Liver (tissue), 9 donors: ENCODE results near the gene CGNL1. TPM values are rescaled to one million over a fixed set of nuclear protein-coding genes. Genes with fewer than 3 reads are reported as not detected.

Experiments used
- DNase-seq: peaks from one replicate; pipeline ENCODE4 v3.0.0-alpha.2; 2017; ENCODE audit warnings: low spot score
- H3K27ac ChIP-seq, 2 donors: one replicate each; pipeline ENCODE4 v1.7.0; 2013; ENCODE audit warnings: inconsistent platforms in 2 of 2, low read length in 2 of 2, control low read depth in 1 of 2, low read depth in 1 of 2, mild to moderate bottlenecking in 1 of 2
- H3K27me3 ChIP-seq, 4 donors: one replicate each; pipeline versions ENCODE4 v1.6.1 to v1.7.0; 2013; ENCODE audit warnings: low read length in 3 of 4, inconsistent platforms in 1 of 4, mild to moderate bottlenecking in 1 of 4, moderate library complexity in 1 of 4; ENCODE audit not compliant: control insufficient read depth in 4 of 4, insufficient read depth in 4 of 4
- H3K36me3 ChIP-seq, 4 donors: one replicate each; pipeline versions ENCODE4 v1.6.1 to v1.7.0; 2013; ENCODE audit warnings: low read length in 3 of 4, mild to moderate bottlenecking in 3 of 4, low read depth in 1 of 4, moderate library complexity in 1 of 4; ENCODE audit not compliant: control insufficient read depth in 4 of 4, insufficient read depth in 3 of 4
- H3K4me1 ChIP-seq, 4 donors: one replicate each; pipeline versions ENCODE4 v1.6.1 to v1.7.0; 2013; ENCODE audit warnings: low read length in 3 of 4, mild to moderate bottlenecking in 3 of 4, moderate library complexity in 1 of 4; ENCODE audit not compliant: control insufficient read depth in 4 of 4, insufficient read depth in 4 of 4
- H3K4me3 ChIP-seq, 3 donors: one replicate each; pipeline versions ENCODE4 v1.6.1 to v1.7.0; 2013; ENCODE audit warnings: low read length in 3 of 3, control low read depth in 1 of 3, low read depth in 1 of 3, mild to moderate bottlenecking in 1 of 3
- H3K9ac ChIP-seq, 2 donors: one replicate each; pipeline ENCODE4 v1.7.0; 2013; ENCODE audit warnings: low read length in 2 of 2, mild to moderate bottlenecking in 2 of 2, moderate library complexity in 2 of 2, control low read depth in 1 of 2, low read depth in 1 of 2
- H3K9me3 ChIP-seq, 4 donors: one replicate each; pipeline versions ENCODE4 v1.6.1 to v1.7.0; 2013; ENCODE audit warnings: low read length in 3 of 4; ENCODE audit not compliant: control insufficient read depth in 4 of 4
- EGR1 ChIP-seq, 2 donors: IDR thresholded peaks; 2 replicates each; pipeline ENCODE4 v1.6.1; 2016 to 2018; ENCODE audit warnings: antibody characterized with exemption in 2 of 2, low read depth in 2 of 2
- FOXA1 ChIP-seq: IDR thresholded peaks from 2 replicates; pipeline ENCODE4 v1.6.1; 2016; ENCODE audit warnings: antibody characterized with exemption
- FOXA2 ChIP-seq: IDR thresholded peaks from 2 replicates; pipeline ENCODE4 v1.6.1; 2016; ENCODE audit warnings: antibody characterized with exemption
- GABPA ChIP-seq, 2 donors: IDR thresholded peaks in 1 of 2; conservative IDR thresholded peaks in 1 of 2; 2 replicates each; pipeline ENCODE4 v1.6.1; 2016; ENCODE audit warnings: antibody characterized with exemption in 2 of 2, mild to moderate bottlenecking in 1 of 2, moderate library complexity in 1 of 2
- HNF4G ChIP-seq: IDR thresholded peaks from 2 replicates; pipeline ENCODE4 v1.6.1; 2016; ENCODE audit warnings: antibody characterized with exemption
- JUND ChIP-seq, 2 donors: IDR thresholded peaks; 2 replicates each; pipeline ENCODE4 v1.6.1; 2016; ENCODE audit warnings: antibody characterized with exemption in 2 of 2
- MAX ChIP-seq: IDR thresholded peaks from 2 replicates; pipeline ENCODE4 v1.6.1; 2016; ENCODE audit warnings: antibody characterized with exemption
- NR2F2 ChIP-seq: IDR thresholded peaks from 2 replicates; pipeline ENCODE4 v1.6.1; 2016; ENCODE audit warnings: antibody characterized with exemption
- RAD21 ChIP-seq, 2 donors: IDR thresholded peaks; 2 replicates each; pipeline ENCODE4 v1.6.1; 2016; ENCODE audit warnings: antibody characterized with exemption in 2 of 2, mild to moderate bottlenecking in 2 of 2
- REST ChIP-seq: IDR thresholded peaks from 2 replicates; pipeline ENCODE4 v1.6.1; 2016; ENCODE audit warnings: antibody characterized with exemption, mild to moderate bottlenecking
- RXRA ChIP-seq, 2 donors: IDR thresholded peaks; 2 replicates each; pipeline ENCODE4 v1.6.1; 2017 to 2018; ENCODE audit warnings: antibody characterized with exemption in 2 of 2, mild to moderate bottlenecking in 1 of 2
- SP1 ChIP-seq: IDR thresholded peaks from 2 replicates; pipeline ENCODE4 v1.6.1; 2018; ENCODE audit warnings: antibody characterized with exemption, mild to moderate bottlenecking
- TAF1 ChIP-seq: conservative IDR thresholded peaks from 2 replicates; pipeline ENCODE4 v1.6.1; 2016; ENCODE audit warnings: antibody characterized with exemption, mild to moderate bottlenecking
- YY1 ChIP-seq: IDR thresholded peaks from 2 replicates; pipeline ENCODE4 v1.6.1; 2016; ENCODE audit warnings: antibody characterized with exemption, mild to moderate bottlenecking
- ZBTB33 ChIP-seq: IDR thresholded peaks from 2 replicates; pipeline ENCODE4 v1.6.1; 2016; ENCODE audit warnings: antibody characterized with exemption
- WGBS: extraction: QIAGEN DNeasy Blood & Tissue Kit; methylation state at CpG from one replicate; pipeline ENCODE4 v1.1.7; 2013; 5-methylcytosine and 5-hydroxymethylcytosine counted together
- polyA plus RNA-seq, 2 donors: library from polyadenylated mRNA; stranded (reverse) in 1 of 2; unstranded in 1 of 2; fragments of 200-250 nt in 1 of 2; fragments of >200 nt in 1 of 2; fragmentation: Nextera tagmentation in 1 of 2; extraction: Ambion mirVana in 1 of 2; gene quantifications; one replicate each; pipeline versions ENCODE4 v1.2.1 to v1.2.3, GENCODE V29; 2013 to 2015
- total RNA-seq, 2 donors: library from RNA; depleted of rRNA; stranded (reverse); fragments of >200 nt; gene quantifications; one replicate each; pipeline ENCODE4 v1.2.3, GENCODE V29; 2014
- TF ChIP-seq, protein P1 (sequence below): IDR thresholded peaks from 2 replicates; pipeline ENCODE4 v1.6.1; 2016; ENCODE audit warnings: antibody characterized with exemption
- TF ChIP-seq, protein P2 (sequence below): fragments of 150-350 bp; IDR thresholded peaks from 2 replicates; pipeline ENCODE4 v1.5.1; 2017; ENCODE audit warnings: improper control_type of control experiment, low read depth, low read length; ENCODE audit not compliant: missing input control
- donor health status: healthy.
- donor health status: healthy.
- donor health status: healthy.
- donor health status: healthy.
- donor health status: healthy.

The CGNL1 gene
- total and polyA plus RNA-seq, 4 donors: 12.0 to 31.9 (median 16.1) TPM

- peaks cover 6 to 76% (median 45%) of the 10 kb centered on the region in 4 donors for H3K36me3 ChIP-seq
- WGBS: 41% methylated on average over 4 of the region's 4 CpGs
- no peak for DNase-seq
- no peaks in the 10 kb centered on the region for H3K27me3 ChIP-seq
- H3K9me3 ChIP-seq: no peaks in the 10 kb centered on the region
- no peak overlapping the region for H3K9ac ChIP-seq
- no peaks in the 10 kb centered on the region for H3K4me1 ChIP-seq
- TF ChIP-seq JUND (IDR thresholded peaks at IDR 0.05): no peak
- TF ChIP-seq RXRA (IDR thresholded peaks at IDR 0.05): no peak
- no peak overlapping the region for H3K27ac ChIP-seq
- no peak overlapping the region for H3K4me3 ChIP-seq
These were observed 166.2 kb downstream of the CGNL1 start for GRCh38 chr15:57542505-57542817.

- H3K36me3 ChIP-seq: peaks cover 9 to 74% (median 43%) of the 10 kb centered on the region in 4 donors
- no peaks in the 10 kb centered on the region for H3K9me3 ChIP-seq
- TF ChIP-seq HNF4G (no peak), SP1 (no peak), FOXA2 (no peak)
- no peak overlapping the region for H3K4me3 ChIP-seq
- no peak for DNase-seq
- WGBS: 93% methylated on average over 11 of the region's 11 CpGs
- H3K27ac ChIP-seq: no peak overlapping the region
- no peaks in the 10 kb centered on the region for H3K4me1 ChIP-seq
- no peaks in the 10 kb centered on the region for H3K27me3 ChIP-seq
- no peak overlapping the region for H3K9ac ChIP-seq
These were observed 168.7 kb downstream of the CGNL1 start for GRCh38 chr15:57544848-57545480.

DNA sequence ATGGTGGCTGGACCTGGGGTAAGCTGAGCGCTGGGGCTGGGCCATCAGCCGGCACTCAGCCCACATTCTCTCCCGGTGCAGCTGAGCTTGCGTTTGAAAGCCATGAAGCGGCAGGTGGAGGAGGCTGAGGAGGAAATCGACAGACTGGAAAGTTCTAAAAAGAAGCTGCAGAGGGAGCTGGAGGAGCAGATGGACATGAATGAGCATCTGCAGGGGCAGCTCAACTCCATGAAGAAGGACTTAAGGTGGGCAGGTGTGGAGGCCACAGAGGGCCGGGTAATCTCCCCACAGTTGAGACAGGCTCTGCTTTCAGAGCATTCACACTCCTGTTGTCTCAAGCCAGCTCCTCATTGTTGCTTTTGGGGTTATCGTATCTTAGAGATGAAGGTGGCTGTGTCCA, 169.7 kb downstream of the CGNL1 start:
- peaks cover 9 to 74% (median 43%) of the 10 kb centered on the region in 4 donors for H3K36me3 ChIP-seq
- WGBS: 93% methylated on average over 8 of the region's 8 CpGs
- H3K4me1 ChIP-seq: no peaks in the 10 kb centered on the region
- no peak for DNase-seq
- H3K9me3 ChIP-seq: no peaks in the 10 kb centered on the region
- TF ChIP-seq SP1: no peak
- TF ChIP-seq FOXA1: no peak
- no peak for TF ChIP-seq MAX
- TF ChIP-seq, protein P1, sequence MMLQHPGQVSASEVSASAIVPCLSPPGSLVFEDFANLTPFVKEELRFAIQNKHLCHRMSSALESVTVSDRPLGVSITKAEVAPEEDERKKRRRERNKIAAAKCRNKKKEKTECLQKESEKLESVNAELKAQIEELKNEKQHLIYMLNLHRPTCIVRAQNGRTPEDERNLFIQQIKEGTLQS: no peak
- TF ChIP-seq NR2F2: no peak
- TF ChIP-seq HNF4G: no peak
- TF ChIP-seq YY1: no peak
- TF ChIP-seq REST: no peak
- TF ChIP-seq EGR1 (IDR thresholded peaks at IDR 0.05; ENCODE audit: low read depth in 2 of 2): no peak
- no peak for TF ChIP-seq ZBTB33
- TF ChIP-seq RXRA (IDR thresholded peaks at IDR 0.05): no peak
- TF ChIP-seq FOXA2: no peak
- TF ChIP-seq JUND (IDR thresholded peaks at IDR 0.05): no peak
- TF ChIP-seq GABPA (IDR thresholded peaks at IDR 0.05 in 1 of 2, conservative IDR thresholded peaks at IDR 0.05 in 1 of 2): no peak
- no peak for TF ChIP-seq RAD21 (IDR thresholded peaks at IDR 0.05)
- TF ChIP-seq TAF1: no peak
- TF ChIP-seq, protein P2, sequence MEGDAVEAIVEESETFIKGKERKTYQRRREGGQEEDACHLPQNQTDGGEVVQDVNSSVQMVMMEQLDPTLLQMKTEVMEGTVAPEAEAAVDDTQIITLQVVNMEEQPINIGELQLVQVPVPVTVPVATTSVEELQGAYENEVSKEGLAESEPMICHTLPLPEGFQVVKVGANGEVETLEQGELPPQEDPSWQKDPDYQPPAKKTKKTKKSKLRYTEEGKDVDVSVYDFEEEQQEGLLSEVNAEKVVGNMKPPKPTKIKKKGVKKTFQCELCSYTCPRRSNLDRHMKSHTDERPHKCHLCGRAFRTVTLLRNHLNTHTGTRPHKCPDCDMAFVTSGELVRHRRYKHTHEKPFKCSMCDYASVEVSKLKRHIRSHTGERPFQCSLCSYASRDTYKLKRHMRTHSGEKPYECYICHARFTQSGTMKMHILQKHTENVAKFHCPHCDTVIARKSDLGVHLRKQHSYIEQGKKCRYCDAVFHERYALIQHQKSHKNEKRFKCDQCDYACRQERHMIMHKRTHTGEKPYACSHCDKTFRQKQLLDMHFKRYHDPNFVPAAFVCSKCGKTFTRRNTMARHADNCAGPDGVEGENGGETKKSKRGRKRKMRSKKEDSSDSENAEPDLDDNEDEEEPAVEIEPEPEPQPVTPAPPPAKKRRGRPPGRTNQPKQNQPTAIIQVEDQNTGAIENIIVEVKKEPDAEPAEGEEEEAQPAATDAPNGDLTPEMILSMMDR: no peak
- no peak overlapping the region for H3K4me3 ChIP-seq
- no peaks in the 10 kb centered on the region for H3K27me3 ChIP-seq
- H3K9ac ChIP-seq: no peak overlapping the region
- H3K27ac ChIP-seq: no peak overlapping the region
